ENCODE measurements around the gene KCNK4.

KCNK4 gene

GRCh38 chr11:64248578-64248977 lies 42.5 kb upstream of the KCNK4 start:
- peaks cover 47 to 59% of the 10 kb centered on the region in 2 experiments for H3K4me1 ChIP-seq (ENCODE audit: control insufficient read depth in 1 of 2, insufficient read depth in 1 of 2, low read depth in 1 of 2, low read length in 1 of 2)

GRCh38 chr11:64249038-64249437 lies 42.1 kb upstream of the KCNK4 start:
- H3K4me1 ChIP-seq (ENCODE audit: control insufficient read depth in 1 of 2, insufficient read depth in 1 of 2, low read depth in 1 of 2, low read length in 1 of 2) = peaks cover 47 to 59% of the 10 kb centered on the region in 2 experiments
- no peaks in the 10 kb centered on the region for H3K9me3 ChIP-seq
- H3K4me3 ChIP-seq (ENCODE audit: low read depth in 1 of 2, low read length in 1 of 2) = no peak overlapping the region
- H3K27ac ChIP-seq = no peak overlapping the region
- H3K36me3 ChIP-seq = no peaks in the 10 kb centered on the region
- TF ChIP-seq CTCF (IDR thresholded peaks at IDR 0.05) = no peak
- peaks cover 16% of the 10 kb centered on the region for H3K27me3 ChIP-seq

More at GRCh38 chr11:64248578-64248977, 42.5 kb upstream of the KCNK4 start:
- peaks cover 16% of the 10 kb centered on the region for H3K27me3 ChIP-seq
- H3K4me3 ChIP-seq (ENCODE audit: low read depth in 1 of 2, low read length in 1 of 2) = no peak overlapping the region
- H3K9me3 ChIP-seq = no peaks in the 10 kb centered on the region
- no peak for TF ChIP-seq CTCF (IDR thresholded peaks at IDR 0.05)
- H3K27ac ChIP-seq = no peak overlapping the region
- no peaks in the 10 kb centered on the region for H3K36me3 ChIP-seq

DNA sequence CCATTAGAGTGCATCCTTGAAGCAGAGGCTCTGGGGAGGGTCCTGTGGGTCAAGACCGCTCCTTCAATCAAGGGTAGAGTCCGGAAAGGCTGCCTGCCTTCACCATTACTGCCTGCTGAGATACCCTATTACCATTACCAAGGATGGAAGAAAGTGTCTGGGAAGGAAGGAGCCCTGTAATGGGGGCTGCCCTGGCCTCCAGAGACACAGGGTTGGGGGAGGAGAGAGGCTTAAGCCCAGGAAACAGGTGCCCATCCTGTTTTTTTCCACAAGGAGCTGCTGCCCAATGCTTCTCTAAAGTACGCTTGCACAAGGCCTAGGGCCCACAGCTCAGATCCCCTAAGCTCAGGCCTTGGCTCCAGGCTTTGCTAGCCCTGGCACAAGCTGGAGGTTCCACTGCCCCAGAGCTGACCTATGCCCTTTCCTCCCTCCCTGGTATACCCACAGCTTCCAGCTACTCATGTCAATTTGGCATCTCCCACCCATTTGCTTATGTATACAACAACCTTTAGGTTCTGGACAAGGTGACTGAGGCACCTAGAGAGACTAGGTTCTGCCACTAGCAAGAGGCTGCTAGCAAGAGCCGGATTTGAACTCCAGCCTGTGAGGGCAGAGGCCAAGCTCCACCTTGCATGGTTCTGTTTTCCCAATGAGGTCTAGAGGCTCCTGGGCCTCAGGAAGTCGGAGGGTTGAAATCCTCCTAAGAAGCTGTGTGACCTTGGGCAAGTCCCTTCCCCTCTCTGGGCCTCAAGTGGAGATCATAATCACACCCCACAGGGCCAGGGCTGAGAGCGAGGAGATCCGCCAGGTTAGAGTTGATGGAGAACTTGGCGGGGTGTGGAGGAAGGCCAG lies 41.3 kb upstream of the KCNK4 start:
- Histone ChIP-seq H3K9me3 (no peaks in the 10 kb centered on the region), H3K36me3 (peaks cover 3% of the 10 kb centered on the region), H3K4me1 (ENCODE audit: control insufficient read depth in 1 of 2, insufficient read depth in 1 of 2, low read depth in 1 of 2, low read length in 1 of 2) (peaks cover 47 to 58% of the 10 kb centered on the region in 2 experiments), H3K4me3 (ENCODE audit: low read depth in 1 of 2, low read length in 1 of 2) (no peak overlapping the region), H3K27me3 (peaks cover 16% of the 10 kb centered on the region), H3K27ac (no peak overlapping the region)
- TF ChIP-seq CTCF (IDR thresholded peaks at IDR 0.05) = no peak

- H3K4me3 ChIP-seq (ENCODE audit: low read depth in 1 of 2, low read length in 1 of 2) = peak overlapping the region; percentile 58 to 75
- peak overlapping the region; percentile 46 for H3K27ac ChIP-seq
- TF ChIP-seq CTCF (IDR thresholded peaks at IDR 0.05) = no peak
- H3K4me1 ChIP-seq (ENCODE audit: control insufficient read depth in 1 of 2, insufficient read depth in 1 of 2, low read depth in 1 of 2, low read length in 1 of 2) = peaks cover 41 to 50% of the 10 kb centered on the region in 2 experiments
- peaks cover 10% of the 10 kb centered on the region for H3K36me3 ChIP-seq
- H3K9me3 ChIP-seq = no peaks in the 10 kb centered on the region
- H3K27me3 ChIP-seq = peaks cover 16% of the 10 kb centered on the region
Observed at GRCh38 chr11:64250415-64251015, 40.6 kb upstream of the KCNK4 start.

DNA sequence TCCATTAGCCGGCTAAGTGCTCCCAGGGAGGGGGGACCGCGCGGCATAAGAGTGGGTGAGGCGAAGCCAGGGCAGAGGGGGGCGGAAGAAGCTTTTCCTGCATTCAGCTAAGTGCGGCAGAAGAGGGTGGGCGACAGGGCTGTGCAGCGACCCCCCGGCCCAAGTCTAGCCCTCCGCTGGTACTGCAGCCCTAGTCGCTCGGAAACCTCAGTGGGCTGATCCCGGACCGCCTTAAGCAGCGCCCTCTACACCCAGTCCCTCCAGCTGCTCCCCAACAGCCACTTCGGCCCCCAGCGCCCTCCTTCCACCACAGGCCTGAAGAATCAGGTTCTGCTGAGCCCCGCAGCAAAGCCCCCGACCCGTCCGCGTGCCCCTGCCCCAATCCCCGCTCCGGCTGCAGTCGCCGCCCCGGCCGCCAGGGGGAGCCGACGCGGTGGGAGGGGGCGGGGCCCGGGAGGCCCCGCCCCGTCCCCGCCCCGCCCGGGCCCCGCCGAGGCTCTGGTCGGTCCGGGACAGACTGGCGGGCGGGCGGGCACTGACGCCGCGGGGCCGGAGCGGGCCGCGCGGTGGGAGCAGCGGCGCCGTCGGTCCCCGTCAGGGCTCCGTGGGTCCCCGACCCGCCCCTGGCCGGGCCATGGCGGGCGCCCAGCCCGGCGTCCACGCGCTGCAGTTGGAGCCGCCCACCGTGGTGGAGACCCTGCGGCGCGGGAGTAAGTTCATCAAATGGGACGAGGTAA lies 39.9 kb upstream of the KCNK4 start, which contains the start of gene PLCB3:
TSS of gene PLCB3 (plus strand) at position 515 of the 737 bp plus-strand sequence. CDS start at position 635, 120 bp downstream.
- Histone ChIP-seq H3K9me3 (no peaks in the 10 kb centered on the region), H3K27ac (peak within 1 kb of the TSS; percentile 46), H3K27me3 (peaks cover 10% of the 10 kb centered on the region), H3K4me1 (ENCODE audit: control insufficient read depth in 1 of 2, insufficient read depth in 1 of 2, low read depth in 1 of 2, low read length in 1 of 2) (peaks cover 35 to 44% of the 10 kb centered on the region in 2 experiments), H3K36me3 (peaks cover 17% of the 10 kb centered on the region), H3K4me3 (ENCODE audit: low read depth in 1 of 2, low read length in 1 of 2) (peak within 1 kb of the TSS; percentile 74 to 75)
- peak; percentile 95 for TF ChIP-seq CTCF (IDR thresholded peaks at IDR 0.05)
